Fibroblast of pulmonary artery (primary cell): ENCODE measurements around the gene PPP2CA.

Experiments
- DNase-seq: peaks from one replicate; pipeline ENCODE4 v3.0.0-alpha.2; 2010; ENCODE audit warnings: low read depth
- H3K4me3 ChIP-seq: replicated peaks from 2 replicates; pipeline ENCODE4 v1.5.1; 2011; ENCODE audit warnings: low read depth, mild to moderate bottlenecking, control low read depth, low read length, moderate library complexity
- CTCF ChIP-seq: IDR thresholded peaks from 2 replicates; pipeline ENCODE4 v1.5.1; 2011; ENCODE audit warnings: mild to moderate bottlenecking, control low read depth, low read length, inconsistent platforms; ENCODE audit errors: missing control alignments

The PPP2CA gene

GRCh38 chr5:134249469-134250379 is 23.9 kb upstream of the PPP2CA start:
- H3K4me3 ChIP-seq: no peak overlapping the region
- DNase-seq: peak; percentile 49
- TF ChIP-seq CTCF: no peak

- no peak for DNase-seq
- TF ChIP-seq CTCF: no peak
- no peak overlapping the region for H3K4me3 ChIP-seq
Measured at GRCh38 chr5:134248256-134248655, 22.4 kb upstream of the PPP2CA start.

GRCh38 chr5:134247428-134248224 is 21.8 kb upstream of the PPP2CA start:
- no peak for TF ChIP-seq CTCF
- peak; percentile 92 for DNase-seq

GRCh38 chr5:134246771-134247427 is 21.0 kb upstream of the PPP2CA start:
- H3K4me3 ChIP-seq: no peak overlapping the region
- TF ChIP-seq CTCF: no peak
- no peak for DNase-seq

More at GRCh38 chr5:134247428-134248224, 21.8 kb upstream of the PPP2CA start:
- no peak overlapping the region for H3K4me3 ChIP-seq

- DNase-seq: no peak
- no peak overlapping the region for H3K4me3 ChIP-seq
- TF ChIP-seq CTCF: no peak
Measured at GRCh38 chr5:134245692-134246091, 19.8 kb upstream of the PPP2CA start.

- no peak for TF ChIP-seq CTCF
- peak; percentile 82 for DNase-seq
- peak overlapping the region; percentile 15 for H3K4me3 ChIP-seq
Measured at GRCh38 chr5:134245101-134245604, 19.3 kb upstream of the PPP2CA start.
